Glutamatergic neuron (in vitro differentiated cells): ENCODE results near the gene FOXO4. TPM values are rescaled to one million over a fixed set of nuclear protein-coding genes. Genes with fewer than 3 reads are reported as not detected.

Experiments used
- DNase-seq: peaks from one replicate; pipeline ENCODE4 v3.0.0; 2022
- H3K27ac Mint-ChIP-seq: one replicate; pipeline ENCODE4 v1.8.0; 2020; ENCODE audit warnings: mild to moderate bottlenecking, mixed read lengths, inconsistent platforms; ENCODE audit not compliant: unreplicated experiment
- H3K27me3 Mint-ChIP-seq: one replicate; pipeline ENCODE4 v1.8.0; 2020; ENCODE audit warnings: mild to moderate bottlenecking, moderate library complexity, mixed read lengths, inconsistent platforms; ENCODE audit not compliant: unreplicated experiment
- H3K36me3 Mint-ChIP-seq: one replicate; pipeline ENCODE4 v1.8.0; 2020; ENCODE audit warnings: mild to moderate bottlenecking, mixed read lengths, inconsistent platforms; ENCODE audit not compliant: unreplicated experiment
- H3K4me1 Mint-ChIP-seq: one replicate; pipeline ENCODE4 v1.8.0; 2020; ENCODE audit warnings: mild to moderate bottlenecking, low read depth, mixed read lengths, inconsistent platforms; ENCODE audit not compliant: unreplicated experiment
- H3K4me3 Mint-ChIP-seq: one replicate; pipeline ENCODE4 v1.8.0; 2020; ENCODE audit warnings: mild to moderate bottlenecking, mixed read lengths, inconsistent platforms; ENCODE audit not compliant: unreplicated experiment
- H3K9me3 Mint-ChIP-seq: one replicate; pipeline ENCODE4 v1.8.0; 2020; ENCODE audit warnings: mild to moderate bottlenecking, moderate library complexity, mixed read lengths, inconsistent platforms; ENCODE audit not compliant: unreplicated experiment
- total RNA-seq: library from RNA; stranded (reverse); fragmentation: NEBNext Ultra II Directional; extraction: Animal tissue kit (Norgen Biotek cat#: 25700); gene quantifications from one replicate; pipeline ENCODE4 v1.2.1, GENCODE V29; 2021; ENCODE audit not compliant: unreplicated experiment
- TF ChIP-seq, protein P1 (sequence below): fragments of 200-600 bp; sonication (generic); IDR thresholded peaks from one replicate; pipeline ENCODE4 v1.5.0; 2021; ENCODE audit not compliant: partially characterized antibody, unreplicated experiment

Gene FOXO4
- total RNA-seq, 1 donor from 2014 or later: 20.2 TPM

DNA sequence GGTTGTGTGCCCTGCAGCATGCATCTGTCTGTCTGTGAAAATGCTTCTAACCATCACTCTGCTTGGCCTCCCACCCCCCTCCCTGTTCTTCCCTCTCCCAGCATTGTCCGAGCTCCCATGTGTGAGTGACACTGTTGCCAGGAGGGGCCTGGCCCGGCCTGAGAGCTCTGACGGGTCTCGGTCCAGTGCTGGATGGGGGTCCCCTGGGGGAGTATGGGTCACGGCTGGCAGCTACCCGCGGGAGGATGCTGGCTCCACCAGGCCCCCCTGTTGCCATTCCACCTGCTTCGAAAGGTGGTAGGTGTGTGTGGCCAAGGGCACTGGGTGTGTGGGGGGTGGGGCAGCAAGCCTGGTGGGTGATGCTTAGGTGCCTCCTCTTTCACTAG lies 52.6 kb downstream of the FOXO4 start:
- DNase-seq: no peak
- peaks cover 5% of the 10 kb centered on the region for H3K4me1 Mint-ChIP-seq
- H3K27me3 Mint-ChIP-seq: peaks cover 3% of the 10 kb centered on the region
- TF ChIP-seq, protein P1, sequence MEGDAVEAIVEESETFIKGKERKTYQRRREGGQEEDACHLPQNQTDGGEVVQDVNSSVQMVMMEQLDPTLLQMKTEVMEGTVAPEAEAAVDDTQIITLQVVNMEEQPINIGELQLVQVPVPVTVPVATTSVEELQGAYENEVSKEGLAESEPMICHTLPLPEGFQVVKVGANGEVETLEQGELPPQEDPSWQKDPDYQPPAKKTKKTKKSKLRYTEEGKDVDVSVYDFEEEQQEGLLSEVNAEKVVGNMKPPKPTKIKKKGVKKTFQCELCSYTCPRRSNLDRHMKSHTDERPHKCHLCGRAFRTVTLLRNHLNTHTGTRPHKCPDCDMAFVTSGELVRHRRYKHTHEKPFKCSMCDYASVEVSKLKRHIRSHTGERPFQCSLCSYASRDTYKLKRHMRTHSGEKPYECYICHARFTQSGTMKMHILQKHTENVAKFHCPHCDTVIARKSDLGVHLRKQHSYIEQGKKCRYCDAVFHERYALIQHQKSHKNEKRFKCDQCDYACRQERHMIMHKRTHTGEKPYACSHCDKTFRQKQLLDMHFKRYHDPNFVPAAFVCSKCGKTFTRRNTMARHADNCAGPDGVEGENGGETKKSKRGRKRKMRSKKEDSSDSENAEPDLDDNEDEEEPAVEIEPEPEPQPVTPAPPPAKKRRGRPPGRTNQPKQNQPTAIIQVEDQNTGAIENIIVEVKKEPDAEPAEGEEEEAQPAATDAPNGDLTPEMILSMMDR: no peak
- H3K36me3 Mint-ChIP-seq: no peaks in the 10 kb centered on the region
- no peak overlapping the region for H3K4me3 Mint-ChIP-seq
- H3K27ac Mint-ChIP-seq: no peak overlapping the region
- peaks cover 7% of the 10 kb centered on the region for H3K9me3 Mint-ChIP-seq

DNA sequence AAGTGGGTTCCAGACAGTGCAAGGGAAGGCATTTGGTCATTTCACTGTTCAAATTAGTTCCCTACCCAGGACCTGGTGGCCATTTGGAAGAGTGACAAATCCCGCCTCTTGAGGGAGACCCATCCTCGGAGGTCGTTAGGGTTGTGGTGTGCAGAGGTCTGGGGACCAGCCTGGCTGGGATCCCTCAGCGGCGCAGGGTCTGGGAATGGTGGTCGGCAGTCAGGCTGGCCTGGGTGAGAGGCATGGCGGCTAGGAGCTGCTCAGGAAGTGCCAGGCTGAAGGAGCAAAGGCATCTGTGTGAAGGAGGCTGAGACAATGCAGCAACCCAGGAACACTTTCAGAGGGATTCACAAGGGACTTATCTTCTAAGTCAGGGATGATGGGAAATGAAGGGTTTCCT lies 55.7 kb downstream of the FOXO4 start:
- Mint-ChIP-seq H3K27me3 (no peaks in the 10 kb centered on the region), H3K36me3 (no peaks in the 10 kb centered on the region), H3K27ac (no peak overlapping the region), H3K4me1 (no peaks in the 10 kb centered on the region), H3K9me3 (peaks cover 4% of the 10 kb centered on the region), H3K4me3 (no peak overlapping the region)
- DNase-seq: no peak
- TF ChIP-seq, protein P1: no peak

Other genes starting within 250 kb of the FOXO4 start
- gene TEX11, start 187.1 kb upstream of the FOXO4 start, total RNA-seq: not detected
- 13.3 TPM for gene SLC7A3, start 164.8 kb upstream of the FOXO4 start, total RNA-seq
- 86.5 TPM for gene SNX12, start 27.5 kb upstream of the FOXO4 start, total RNA-seq
- gene CXorf65, start 10.9 kb downstream of the FOXO4 start, total RNA-seq: not detected
- not detected for gene IL2RG, start 15.7 kb downstream of the FOXO4 start, total RNA-seq
- 87.4 TPM for gene MED12, start 22.7 kb downstream of the FOXO4 start, total RNA-seq
- gene NLGN3, start 49.0 kb downstream of the FOXO4 start, total RNA-seq: 3.1 TPM
- gene GJB1, start 127.4 kb downstream of the FOXO4 start, total RNA-seq: not detected
- 44.2 TPM for gene ZMYM3, start 158.3 kb downstream of the FOXO4 start, total RNA-seq
- gene NONO, start 187.8 kb downstream of the FOXO4 start, total RNA-seq: 696 TPM
- gene ITGB1BP2, start 205.9 kb downstream of the FOXO4 start, total RNA-seq: 7.8 TPM